GM19025 (cell line): Measurements from ENCODE around the gene GMPPB.

Source experiments
- ATAC-seq: cut with Tn5 transposase; IDR thresholded peaks from one replicate; pipeline ENCODE4 v1.9.1; 2021; ENCODE audit warnings: mild to moderate bottlenecking, low read depth, moderate library complexity; ENCODE audit not compliant: unreplicated experiment

The GMPPB gene

DNA sequence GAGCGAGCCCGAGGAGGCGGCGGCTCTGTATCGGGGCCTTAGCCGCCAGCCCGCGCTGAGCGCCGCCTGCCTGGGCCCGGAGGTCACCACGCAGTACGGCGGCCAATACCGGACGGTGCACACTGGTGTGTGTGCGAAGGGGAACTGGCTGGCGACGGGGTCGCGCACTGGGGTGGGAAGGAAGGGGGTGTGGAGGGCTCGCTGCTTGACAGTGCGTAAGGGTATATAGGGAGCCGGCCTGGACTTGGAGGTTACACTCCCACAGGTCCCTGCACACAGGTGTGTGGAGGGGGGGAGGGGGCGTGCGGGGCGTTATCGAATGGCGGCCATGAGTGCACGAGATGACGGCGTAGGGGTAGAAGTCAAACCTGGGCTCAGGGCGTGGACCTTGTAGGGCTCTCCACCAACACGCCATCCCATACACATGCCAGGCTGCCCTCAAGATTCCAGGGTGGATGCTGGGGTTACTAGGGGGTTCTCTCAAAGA lies 49.2 kb downstream of the GMPPB start:
- ATAC-seq = peak; percentile 21

DNA sequence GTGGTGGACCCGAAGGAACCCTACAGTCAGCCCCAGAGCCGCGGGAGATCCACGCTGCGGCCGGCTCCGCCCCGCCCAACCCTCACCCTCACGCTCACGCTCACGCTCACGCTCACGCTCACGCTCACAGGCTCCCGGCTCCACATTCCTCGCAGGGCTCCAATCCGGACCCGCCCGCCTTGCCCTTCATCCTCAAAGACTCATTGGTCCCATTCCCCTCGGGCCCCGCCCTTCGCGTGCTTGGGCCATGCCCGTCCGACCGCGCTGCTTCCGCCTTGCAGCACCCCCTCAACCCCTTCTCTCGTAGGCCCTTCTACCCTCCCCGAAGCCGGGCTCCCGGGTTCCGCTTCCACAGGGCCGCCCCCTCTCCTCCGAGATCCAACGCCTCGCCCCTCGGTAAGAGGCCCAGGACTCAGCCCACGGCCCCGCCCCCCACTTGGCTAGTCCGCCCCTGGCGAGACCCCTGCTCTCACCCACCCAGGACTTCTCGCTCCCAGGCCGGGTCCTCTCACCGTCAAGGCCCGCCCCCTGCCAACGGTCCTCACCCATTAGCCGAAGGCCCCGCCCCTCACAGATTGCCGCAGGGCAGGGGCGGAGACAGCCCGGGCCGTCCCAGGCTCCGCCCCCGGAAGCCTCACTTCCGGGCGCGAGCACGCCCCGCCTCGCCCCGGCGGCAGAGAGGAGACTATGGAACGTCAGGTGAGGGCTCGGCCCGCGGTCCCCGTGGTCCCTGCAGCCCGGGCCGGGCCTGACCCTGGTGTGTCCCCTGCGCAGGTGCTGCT lies 49.8 kb downstream of the GMPPB start, which contains the start of gene APEH:
APEH (plus strand) TSS at position 637 of the 782 bp plus-strand sequence; CDS start at position 688, 51 bp downstream.
- ATAC-seq = peak; percentile 70

DNA sequence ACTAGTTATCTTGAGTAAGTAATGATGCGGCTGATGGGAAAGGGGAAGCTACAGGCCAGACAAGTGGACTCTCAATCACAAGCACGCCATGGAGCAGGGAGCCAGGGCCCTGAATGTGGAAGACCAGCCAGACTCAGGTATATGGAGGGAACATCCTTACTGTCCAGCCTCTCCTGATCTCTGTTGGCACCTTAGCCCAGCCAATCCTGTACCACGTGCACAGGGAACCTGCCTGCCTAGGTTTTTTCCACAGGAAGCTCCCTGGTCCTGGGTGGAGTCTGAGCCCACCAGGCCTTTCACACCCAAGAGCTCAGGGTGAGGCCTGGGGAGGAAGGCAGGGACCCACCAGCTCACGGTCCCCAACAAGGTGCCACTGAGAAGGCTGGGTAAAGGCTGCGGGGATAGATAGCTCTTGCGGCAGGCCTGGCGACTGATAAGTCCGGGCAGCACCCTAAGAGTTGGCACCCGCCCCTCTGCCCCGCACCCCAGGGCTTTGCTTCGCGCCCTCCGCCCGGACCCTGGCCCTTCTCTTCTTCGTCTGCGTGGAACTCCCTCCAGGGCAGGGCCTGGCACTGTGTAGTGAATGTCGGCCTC lies 50.5 kb downstream of the GMPPB start:
- no peak for ATAC-seq

- no peak for ATAC-seq
Observed at GRCh38 chr3:49671291-49672288, 52.2 kb downstream of the GMPPB start.

GRCh38 chr3:49670940-49671290 lies 52.8 kb downstream of the GMPPB start:
- ATAC-seq = no peak
